VCaP (cell line): ENCODE data around the gene TMPRSS9.

ENCODE experiments used
- H3K27ac ChIP-seq: fragments of 450-650 bp; 2 replicates; pipeline ENCODE4 v1.5.1; 2017
- TF ChIP-seq, protein P1 (sequence below): fragments of 450-650 bp; conservative IDR thresholded peaks from 2 replicates; pipeline ENCODE4 v1.5.1; 2017; ENCODE audit warnings: mild to moderate bottlenecking, moderate library complexity

Gene TMPRSS9

DNA sequence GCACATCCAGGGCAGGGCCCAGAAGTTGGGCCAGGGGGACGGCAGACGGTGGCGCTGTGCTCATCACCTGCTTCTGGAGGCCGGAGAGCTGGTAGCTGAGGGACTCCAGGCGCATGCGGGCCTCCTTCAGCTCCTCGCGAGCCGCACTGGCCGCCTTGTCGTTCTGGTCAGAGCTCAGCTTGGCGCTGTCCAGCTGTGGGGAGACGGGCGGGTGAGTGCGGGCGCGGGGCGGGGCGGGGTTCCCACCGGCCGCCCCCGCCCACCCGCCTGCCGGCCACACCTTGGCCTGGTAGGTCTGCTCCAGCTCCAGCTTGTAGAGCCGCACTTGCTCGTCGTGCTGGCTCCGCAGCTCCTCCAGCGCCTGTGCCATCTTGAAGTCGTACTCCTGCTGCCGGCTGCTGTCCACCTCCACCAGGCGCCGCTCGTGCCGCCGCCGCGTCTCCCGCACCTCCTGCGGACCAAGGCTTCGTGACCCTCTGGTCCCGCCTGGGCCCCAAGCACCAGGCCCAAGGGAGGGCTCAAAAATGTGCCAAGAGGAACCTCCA lies 74.7 kb downstream of the TMPRSS9 start:
- no peak overlapping the region for H3K27ac ChIP-seq
- TF ChIP-seq, protein P1, sequence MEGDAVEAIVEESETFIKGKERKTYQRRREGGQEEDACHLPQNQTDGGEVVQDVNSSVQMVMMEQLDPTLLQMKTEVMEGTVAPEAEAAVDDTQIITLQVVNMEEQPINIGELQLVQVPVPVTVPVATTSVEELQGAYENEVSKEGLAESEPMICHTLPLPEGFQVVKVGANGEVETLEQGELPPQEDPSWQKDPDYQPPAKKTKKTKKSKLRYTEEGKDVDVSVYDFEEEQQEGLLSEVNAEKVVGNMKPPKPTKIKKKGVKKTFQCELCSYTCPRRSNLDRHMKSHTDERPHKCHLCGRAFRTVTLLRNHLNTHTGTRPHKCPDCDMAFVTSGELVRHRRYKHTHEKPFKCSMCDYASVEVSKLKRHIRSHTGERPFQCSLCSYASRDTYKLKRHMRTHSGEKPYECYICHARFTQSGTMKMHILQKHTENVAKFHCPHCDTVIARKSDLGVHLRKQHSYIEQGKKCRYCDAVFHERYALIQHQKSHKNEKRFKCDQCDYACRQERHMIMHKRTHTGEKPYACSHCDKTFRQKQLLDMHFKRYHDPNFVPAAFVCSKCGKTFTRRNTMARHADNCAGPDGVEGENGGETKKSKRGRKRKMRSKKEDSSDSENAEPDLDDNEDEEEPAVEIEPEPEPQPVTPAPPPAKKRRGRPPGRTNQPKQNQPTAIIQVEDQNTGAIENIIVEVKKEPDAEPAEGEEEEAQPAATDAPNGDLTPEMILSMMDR, result no peak

DNA sequence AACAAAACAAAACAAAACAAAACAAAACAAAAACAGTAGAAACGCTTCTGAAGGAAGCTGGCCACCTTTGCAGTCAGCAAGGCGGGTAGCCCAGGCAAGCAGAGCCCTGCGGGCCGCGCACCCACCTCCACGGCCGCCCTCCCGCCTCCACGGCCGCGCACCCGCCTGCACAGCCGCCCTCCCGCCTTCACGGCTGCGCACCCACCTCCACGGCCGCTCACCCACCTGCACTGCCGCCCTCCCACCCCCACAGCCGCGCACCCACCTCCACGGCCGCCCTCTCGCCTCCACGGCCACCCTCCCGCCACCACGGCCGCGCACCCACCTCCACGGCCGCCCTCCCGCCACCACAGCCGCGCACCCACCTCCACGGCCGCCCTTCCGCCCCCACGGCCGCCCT lies 76.3 kb downstream of the TMPRSS9 start:
- H3K27ac ChIP-seq, result no peak overlapping the region
- TF ChIP-seq, protein P1, result no peak

DNA sequence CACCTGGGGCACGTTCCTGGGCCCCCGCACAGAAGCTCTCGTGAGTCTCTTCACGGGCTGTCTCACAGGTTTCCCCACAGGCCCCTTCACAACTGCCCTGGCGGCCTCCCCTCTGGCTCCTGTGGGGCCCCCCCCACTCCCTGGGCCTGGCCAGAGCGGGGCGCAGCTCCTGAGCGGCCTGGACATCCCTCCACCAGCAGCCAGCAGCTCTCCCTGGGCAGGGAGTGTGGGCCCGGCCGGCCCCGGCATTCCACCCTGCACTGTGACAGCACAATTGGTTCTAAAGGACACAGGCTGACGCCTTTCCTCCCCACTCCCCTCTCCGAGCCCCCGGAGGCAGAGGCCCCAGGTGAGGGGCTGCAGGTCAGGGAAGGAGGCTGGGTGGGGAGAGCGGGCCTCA lies 76.9 kb downstream of the TMPRSS9 start:
- no peak overlapping the region for H3K27ac ChIP-seq
- TF ChIP-seq, protein P1, result no peak

DNA sequence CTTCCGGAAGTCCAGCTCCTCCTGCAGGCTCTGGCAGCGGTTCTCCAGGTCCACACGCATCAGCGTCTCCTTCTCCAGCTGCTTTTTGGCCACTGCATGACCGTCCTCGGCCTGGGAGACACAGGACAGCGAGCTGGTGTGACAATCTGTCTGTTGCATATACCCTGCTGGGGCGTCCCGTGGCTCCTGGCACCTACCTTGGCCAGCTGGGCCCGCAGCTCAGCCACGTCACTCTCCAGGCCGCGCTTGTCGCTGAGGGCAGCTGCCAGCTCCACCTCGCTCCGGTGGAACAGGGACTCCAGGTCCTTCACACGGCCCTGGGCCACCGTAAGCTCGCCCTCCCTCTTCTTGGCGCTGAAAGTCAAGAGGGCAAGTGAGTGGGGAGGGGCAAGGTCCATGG lies 78.1 kb downstream of the TMPRSS9 start:
- TF ChIP-seq, protein P1, result no peak
- H3K27ac ChIP-seq, result no peak overlapping the region

DNA sequence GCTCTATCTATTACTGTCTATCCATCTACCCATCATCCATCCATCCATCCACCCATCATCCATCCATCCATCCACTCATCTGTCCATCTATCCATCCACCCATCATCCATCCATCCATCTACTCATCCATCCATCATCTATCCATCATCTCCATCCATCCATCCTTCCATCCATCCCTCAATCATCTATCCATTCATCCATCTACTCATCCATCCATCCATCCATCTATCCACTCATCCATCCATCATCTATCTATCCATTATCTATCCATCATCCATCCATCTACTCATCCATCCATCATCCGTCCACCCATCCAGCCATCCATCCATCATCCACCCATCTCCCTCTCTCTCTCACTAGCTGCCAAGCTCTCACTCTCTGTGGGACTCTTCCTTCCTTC lies 80.5 kb downstream of the TMPRSS9 start:
- TF ChIP-seq, protein P1, result no peak
- H3K27ac ChIP-seq, result no peak overlapping the region

DNA sequence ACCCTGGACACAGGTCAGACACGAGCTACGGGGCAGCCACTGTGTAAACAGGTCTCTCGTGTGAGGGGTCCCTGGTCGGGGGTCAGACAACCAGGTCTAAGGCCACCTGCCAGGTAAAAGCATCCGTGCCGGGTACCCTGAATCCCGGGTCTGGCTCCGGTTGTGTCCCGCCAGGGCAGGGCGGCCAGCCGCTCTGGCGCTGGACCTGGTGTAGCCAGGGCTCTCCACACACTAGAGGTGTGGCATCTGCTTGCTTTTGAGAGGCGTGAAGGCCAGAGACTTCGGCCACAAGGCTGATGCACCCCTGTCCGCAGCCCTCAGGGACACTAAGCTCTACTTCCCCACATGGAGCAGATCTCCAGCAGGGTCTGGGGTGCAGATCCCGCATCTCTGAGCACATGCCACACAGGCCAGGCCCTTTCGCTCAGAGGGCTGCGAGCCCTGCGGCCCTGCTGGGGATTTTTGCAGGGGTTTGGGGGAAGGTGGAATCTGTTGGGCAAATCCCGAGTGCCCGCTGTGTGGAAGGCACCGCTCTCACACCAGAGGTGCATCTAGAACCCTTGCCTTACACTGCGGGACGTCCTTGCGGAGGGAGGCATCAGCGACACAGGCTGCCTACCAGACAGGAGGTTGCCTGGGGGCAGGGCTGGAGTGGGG lies 81.2 kb downstream of the TMPRSS9 start:
- no peak overlapping the region for H3K27ac ChIP-seq
- TF ChIP-seq, protein P1, result no peak

DNA sequence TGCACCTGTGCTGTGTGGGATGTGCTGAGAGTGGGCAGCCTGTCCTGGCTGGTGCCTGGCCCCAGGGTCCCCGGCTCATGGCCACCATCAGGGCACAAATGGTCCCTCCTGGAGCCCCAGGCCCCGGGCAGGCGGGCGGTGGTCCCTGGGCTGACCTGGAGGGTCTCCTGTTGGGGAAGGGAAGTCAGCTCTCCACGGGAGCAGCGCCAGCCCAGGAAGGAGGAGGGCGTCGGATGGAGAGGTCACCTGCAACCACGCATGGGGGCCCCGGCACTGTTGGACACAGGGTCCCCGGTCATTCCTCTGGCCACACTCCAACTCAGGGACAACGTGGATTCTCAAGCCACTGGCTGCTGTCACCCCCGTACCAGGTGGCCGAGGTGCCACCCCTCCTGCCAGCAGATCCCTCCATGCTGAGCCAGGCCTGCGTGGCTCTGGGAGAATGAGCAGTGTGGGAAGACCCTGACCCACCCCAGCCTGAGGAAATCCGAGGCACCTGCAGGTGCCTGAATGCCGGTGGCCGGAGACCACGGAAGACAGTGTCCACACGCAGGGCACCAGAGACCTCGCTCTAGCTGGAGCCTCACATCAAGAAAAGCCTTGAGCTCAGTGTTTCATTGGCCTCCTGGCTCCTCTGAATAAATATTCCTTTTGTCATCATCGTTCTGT lies 83.2 kb downstream of the TMPRSS9 start:
- no peak overlapping the region for H3K27ac ChIP-seq
- TF ChIP-seq, protein P1, result no peak
